NCI-H128 (cell line): ENCODE results near the gene TASP1.
"Not testable (repeated sequence)": the region's sequence is repeated elsewhere in the genome, so short reads cannot be mapped to it uniquely, and the experiment has no call there.

ENCODE experiments used
- DNase-seq: peaks from one replicate; lab custom pipeline; 2025; ENCODE audit not compliant: unreplicated experiment; lab: John Stamatoyannopoulos, UW

TASP1 gene

GRCh38 chr20:13403453-13403852 lies 235.3 kb downstream of the TASP1 start:
- DNase-seq: no peak

- no peak for DNase-seq
Measured at GRCh38 chr20:13402986-13403385, 235.7 kb downstream of the TASP1 start.

- DNase-seq: no peak
Measured at GRCh38 chr20:13402171-13402760, 236.5 kb downstream of the TASP1 start.

- DNase-seq: no peak
Measured at GRCh38 chr20:13401596-13401995, 237.1 kb downstream of the TASP1 start.

- DNase-seq: no peak
Measured at GRCh38 chr20:13400453-13400852, 238.3 kb downstream of the TASP1 start.

GRCh38 chr20:13397300-13397724 lies 241.4 kb downstream of the TASP1 start:
- no peak for DNase-seq

GRCh38 chr20:13396826-13397225 lies 241.9 kb downstream of the TASP1 start:
- DNase-seq: no peak

- DNase-seq: no peak
Measured at GRCh38 chr20:13396022-13396421, 242.7 kb downstream of the TASP1 start.

GRCh38 chr20:13395232-13395631 lies 243.5 kb downstream of the TASP1 start:
- DNase-seq: no peak

- no peak for DNase-seq
Measured at GRCh38 chr20:13392391-13392790, 246.3 kb downstream of the TASP1 start.

GRCh38 chr20:13389115-13389514 lies 249.6 kb downstream of the TASP1 start:
- DNase-seq: no peak

GRCh38 chr20:13384132-13384531 lies 254.6 kb downstream of the TASP1 start:
- DNase-seq: no peak

- no peak for DNase-seq
Measured at GRCh38 chr20:13382786-13383185, 255.9 kb downstream of the TASP1 start.

GRCh38 chr20:13380497-13381229 lies 258.1 kb downstream of the TASP1 start:
- not testable (repeated sequence) for DNase-seq

- DNase-seq: no peak
Measured at GRCh38 chr20:13373400-13373799, 265.3 kb downstream of the TASP1 start.

- DNase-seq: no peak
Measured at GRCh38 chr20:13364278-13365170, 274.2 kb downstream of the TASP1 start.

- no peak for DNase-seq
Measured at GRCh38 chr20:13363473-13363872, 275.3 kb downstream of the TASP1 start.

GRCh38 chr20:13362165-13362564 lies 276.6 kb downstream of the TASP1 start:
- DNase-seq: not testable (repeated sequence)

GRCh38 chr20:13358936-13359335 lies 279.8 kb downstream of the TASP1 start:
- not testable (repeated sequence) for DNase-seq

GRCh38 chr20:13357782-13358181 lies 280.9 kb downstream of the TASP1 start:
- not testable (repeated sequence) for DNase-seq

- no peak for DNase-seq
Measured at GRCh38 chr20:13356591-13356990, 282.1 kb downstream of the TASP1 start.
